Measurements from ENCODE around the gene TGFB1.
"Not testable (repeated sequence)": the region's sequence is repeated elsewhere in the genome, so short reads cannot be mapped to it uniquely, and the experiment has no call there.

TGFB1 gene

GRCh38 chr19:41369769-41370168 lies 16.0 kb upstream of the TGFB1 start:
- no peak for DNase-seq (ENCODE audit: low spot score)

- no peak for DNase-seq (ENCODE audit: low spot score)
Measured at GRCh38 chr19:41367848-41368301, 14.2 kb upstream of the TGFB1 start.

- no peak for DNase-seq (ENCODE audit: low spot score)
Measured at GRCh38 chr19:41366089-41366488, 12.4 kb upstream of the TGFB1 start.

GRCh38 chr19:41364524-41365391 lies 11.0 kb upstream of the TGFB1 start:
- DNase-seq (ENCODE audit: low spot score): no peak

- peak; percentile 98 for DNase-seq (ENCODE audit: low spot score)
Measured at GRCh38 chr19:41363753-41364523, 10.2 kb upstream of the TGFB1 start, which contains the start of gene B9D2. Gene B9D2 (minus strand): TSS chr19:41364149. CDS start chr19:41363519, 630 bp downstream.

GRCh38 chr19:41363371-41363752 lies 9.6 kb upstream of the TGFB1 start:
- DNase-seq (ENCODE audit: low spot score): no peak

GRCh38 chr19:41362143-41362847 lies 8.6 kb upstream of the TGFB1 start:
- DNase-seq (ENCODE audit: low spot score): no peak

- DNase-seq (ENCODE audit: low spot score): no peak
Measured at GRCh38 chr19:41359741-41360140, 6.0 kb upstream of the TGFB1 start.

GRCh38 chr19:41357746-41358145 lies 4.0 kb upstream of the TGFB1 start:
- no peak for DNase-seq (ENCODE audit: low spot score)

- DNase-seq (ENCODE audit: low spot score): peak; percentile 50
Measured at GRCh38 chr19:41356984-41357739, 3.4 kb upstream of the TGFB1 start.

GRCh38 chr19:41355802-41356201 lies 2.1 kb upstream of the TGFB1 start:
- DNase-seq (ENCODE audit: low spot score): no peak

- DNase-seq (ENCODE audit: low spot score): no peak
Measured at GRCh38 chr19:41355035-41355434, 1.3 kb upstream of the TGFB1 start.

GRCh38 chr19:41354343-41354953 lies 726 bp upstream of the TGFB1 start:
- DNase-seq (ENCODE audit: low spot score): no peak

GRCh38 chr19:41352609-41353465 lies 885 bp downstream of the TGFB1 start:
- DNase-seq (ENCODE audit: low spot score): peak; percentile 77

GRCh38 chr19:41352279-41352608 lies 1.5 kb downstream of the TGFB1 start:
- no peak for DNase-seq (ENCODE audit: low spot score)

- peak; percentile 83 for DNase-seq (ENCODE audit: low spot score)
Measured at GRCh38 chr19:41351339-41352245, 2.1 kb downstream of the TGFB1 start.

- no peak for DNase-seq (ENCODE audit: low spot score)
Measured at GRCh38 chr19:41350735-41351338, 2.9 kb downstream of the TGFB1 start.

GRCh38 chr19:41346916-41347315 lies 6.8 kb downstream of the TGFB1 start:
- not testable (repeated sequence) for DNase-seq (ENCODE audit: low spot score)

GRCh38 chr19:41344162-41344561 lies 9.6 kb downstream of the TGFB1 start:
- no peak for DNase-seq (ENCODE audit: low spot score)

All from CD4-positive, alpha-beta T cell treated with Interleukin-15 for 4 hours (primary cell).